ENCODE measurements around the gene GNG8. TPM values are rescaled to one million over a fixed set of nuclear protein-coding genes. Genes with fewer than 3 reads are reported as not detected.

Gene GNG8
- polyA plus RNA-seq, 1 donor from 2014 or later: not detected

- TF ChIP-seq EZH2 (IDR thresholded peaks at IDR 0.05; ENCODE audit: borderline replicate concordance, insufficient read depth, low read length, poor library complexity, severe bottlenecking) (no peak), SMC3 (conservative IDR thresholded peaks at IDR 0.05; ENCODE audit: poor library complexity) (no peak), TAF1 (IDR thresholded peaks at IDR 0.05; ENCODE audit: low read depth) (peak; percentile 48)
These were observed 33.4 kb downstream of the GNG8 start (continued) for GRCh38 chr19:46602392-46603194.

GRCh38 chr19:46601318-46602224 lies 34.4 kb downstream of the GNG8 start, which contains the start of gene CALM3:
Gene CALM3 (plus strand): TSS chr19:46601330. CDS start chr19:46601435, 105 bp downstream.
- Histone ChIP-seq H3K9ac (ENCODE audit: low read length) (peak within 1 kb of the TSS; percentile 98), H4K20me1 (ENCODE audit: insufficient read depth) (peaks cover 35% of the 10 kb centered on the region), H3K27me3 (ENCODE audit: insufficient read depth, low read depth, low read length) (no peaks in the 10 kb centered on the region), H3F3A (ENCODE audit: insufficient read depth, low read length, poor library complexity, severe bottlenecking) (no peaks in the 10 kb centered on the region), H3K27ac (ENCODE audit: low read length) (peak within 1 kb of the TSS; percentile 99), H3K9me3 (ENCODE audit: low read length) (no peaks in the 10 kb centered on the region), H3K79me2 (replicated peaks; ENCODE audit: insufficient read depth, low read length) (peaks cover 46% of the 10 kb centered on the region), H3K9me2 (ENCODE audit: insufficient read depth, low read length) (no peaks in the 10 kb centered on the region), H3K4me2 (ENCODE audit: low read length) (peak within 1 kb of the TSS; percentile 77), H3K36me3 (ENCODE audit: insufficient read depth, low read length) (no peaks in the 10 kb centered on the region), H3K4me3 (ENCODE audit: low read length) (peak within 1 kb of the TSS; percentile 81), H2AFZ (ENCODE audit: low read depth, low read length) (peak within 1 kb of the TSS; percentile 73)
- TF ChIP-seq POLR2AphosphoS5 (IDR thresholded peaks at IDR 0.05) (peak; percentile 93), EZH2 (IDR thresholded peaks at IDR 0.05; ENCODE audit: borderline replicate concordance, insufficient read depth, low read length, poor library complexity, severe bottlenecking) (no peak), TAF1 (IDR thresholded peaks at IDR 0.05; ENCODE audit: low read depth) (peak; percentile 50), REST (IDR thresholded peaks at IDR 0.05; ENCODE audit: borderline replicate concordance) (peak; percentile 95), CTCF (IDR thresholded peaks at IDR 0.05; ENCODE audit: poor library complexity, severe bottlenecking) (no peak), SMC3 (conservative IDR thresholded peaks at IDR 0.05; ENCODE audit: poor library complexity) (peak; percentile 32), MXI1 (conservative IDR thresholded peaks at IDR 0.05; ENCODE audit: poor library complexity, severe bottlenecking) (peak; percentile 62)
